LNCAP (cell line): ENCODE measurements around the gene CCDC50.

ENCODE experiments used
- TF ChIP-seq, protein P1 (sequence below): fragments of 450-650 bp; IDR thresholded peaks from 2 replicates; pipeline ENCODE4 v1.5.1; 2017; ENCODE audit warnings: mild to moderate bottlenecking

CCDC50 gene

GRCh38 chr3:191360620-191361019 lies 31.4 kb downstream of the CCDC50 start:
- TF ChIP-seq, protein P1, sequence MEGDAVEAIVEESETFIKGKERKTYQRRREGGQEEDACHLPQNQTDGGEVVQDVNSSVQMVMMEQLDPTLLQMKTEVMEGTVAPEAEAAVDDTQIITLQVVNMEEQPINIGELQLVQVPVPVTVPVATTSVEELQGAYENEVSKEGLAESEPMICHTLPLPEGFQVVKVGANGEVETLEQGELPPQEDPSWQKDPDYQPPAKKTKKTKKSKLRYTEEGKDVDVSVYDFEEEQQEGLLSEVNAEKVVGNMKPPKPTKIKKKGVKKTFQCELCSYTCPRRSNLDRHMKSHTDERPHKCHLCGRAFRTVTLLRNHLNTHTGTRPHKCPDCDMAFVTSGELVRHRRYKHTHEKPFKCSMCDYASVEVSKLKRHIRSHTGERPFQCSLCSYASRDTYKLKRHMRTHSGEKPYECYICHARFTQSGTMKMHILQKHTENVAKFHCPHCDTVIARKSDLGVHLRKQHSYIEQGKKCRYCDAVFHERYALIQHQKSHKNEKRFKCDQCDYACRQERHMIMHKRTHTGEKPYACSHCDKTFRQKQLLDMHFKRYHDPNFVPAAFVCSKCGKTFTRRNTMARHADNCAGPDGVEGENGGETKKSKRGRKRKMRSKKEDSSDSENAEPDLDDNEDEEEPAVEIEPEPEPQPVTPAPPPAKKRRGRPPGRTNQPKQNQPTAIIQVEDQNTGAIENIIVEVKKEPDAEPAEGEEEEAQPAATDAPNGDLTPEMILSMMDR = no peak

DNA sequence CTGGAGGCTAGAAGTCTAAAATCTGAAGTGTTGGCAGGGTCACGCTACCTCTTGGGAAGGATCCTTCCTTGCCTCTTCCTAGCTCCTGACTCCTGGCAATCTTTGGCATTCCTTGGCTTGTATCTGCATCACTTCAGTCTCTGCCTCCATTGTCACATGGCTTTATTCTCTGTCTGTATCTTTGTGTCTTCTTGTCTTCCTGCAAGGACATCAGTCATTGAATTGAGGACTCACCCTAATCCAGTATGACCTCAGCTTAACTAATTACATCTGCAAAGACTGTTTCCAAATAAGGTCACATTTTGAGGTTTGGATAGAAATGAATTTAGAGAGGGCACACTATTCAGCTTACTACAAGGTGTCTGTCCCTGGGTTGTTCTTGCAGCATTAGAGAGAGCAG lies 32.3 kb downstream of the CCDC50 start:
- TF ChIP-seq, protein P1 = no peak

DNA sequence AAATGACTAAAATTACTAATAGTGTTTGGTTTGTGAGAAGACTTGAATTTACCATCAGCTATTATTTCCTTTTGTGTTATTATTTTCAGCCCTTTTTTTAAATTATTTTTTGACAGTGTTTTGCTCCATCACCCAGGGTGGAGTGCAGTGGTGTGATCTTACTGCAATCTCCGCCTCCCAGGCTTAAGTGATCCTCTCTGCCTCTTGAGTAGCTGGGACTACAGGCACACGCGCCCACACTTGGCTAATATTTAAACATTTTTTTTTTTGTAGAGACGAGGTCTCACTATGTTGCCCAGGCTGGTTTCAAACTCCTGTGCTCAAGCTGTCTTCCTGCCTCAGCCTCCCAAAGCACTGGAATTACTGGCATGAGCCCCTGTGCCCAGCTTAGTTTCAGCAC lies 32.8 kb downstream of the CCDC50 start:
- TF ChIP-seq, protein P1 = no peak

GRCh38 chr3:191362524-191363090 lies 33.4 kb downstream of the CCDC50 start:
- TF ChIP-seq, protein P1 = no peak

DNA sequence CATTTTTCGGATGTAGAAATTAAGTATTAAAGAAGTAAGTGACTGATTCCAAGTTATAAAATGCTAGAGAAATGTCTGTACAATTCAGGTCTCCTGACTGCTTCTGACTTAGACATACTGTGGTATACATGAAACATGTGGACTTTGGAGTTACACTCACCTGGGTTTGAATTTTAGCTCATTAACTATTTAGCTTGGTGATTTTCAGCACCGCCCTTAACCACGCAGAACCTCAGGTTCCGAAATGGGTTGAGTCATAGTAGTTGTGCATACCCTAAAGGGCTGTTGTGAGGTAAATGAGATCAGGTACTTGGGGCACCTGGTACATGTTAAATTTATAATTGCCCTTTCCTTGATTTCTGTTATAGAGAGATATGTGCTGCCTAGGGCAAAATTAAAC lies 34.0 kb downstream of the CCDC50 start:
- TF ChIP-seq, protein P1 = no peak

DNA sequence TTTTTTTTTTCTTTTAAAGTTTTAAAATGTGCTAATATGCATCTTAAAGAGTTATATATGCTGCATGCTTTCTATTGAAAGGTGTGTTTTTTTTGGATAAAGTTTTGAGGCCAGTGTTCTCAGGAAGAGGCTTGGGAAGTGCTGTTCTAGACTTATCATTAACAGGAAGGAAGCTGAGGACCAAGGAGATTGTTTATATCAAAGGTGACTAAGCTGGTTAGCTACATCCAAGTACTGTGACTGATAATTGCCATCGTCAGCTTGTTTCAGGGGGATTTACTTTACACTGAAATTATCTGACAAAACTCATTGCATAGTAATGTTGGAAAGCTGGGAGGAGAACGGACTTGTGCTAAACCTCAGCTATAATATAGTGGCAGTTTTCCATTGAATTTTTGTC lies 37.5 kb downstream of the CCDC50 start:
- TF ChIP-seq, protein P1 = no peak

GRCh38 chr3:191368755-191369615 lies 39.8 kb downstream of the CCDC50 start:
- TF ChIP-seq, protein P1 = no peak
